Right lobe of liver (tissue), 6 donors: ENCODE measurements around the gene CCDC183. TPM values are rescaled to one million over a fixed set of nuclear protein-coding genes. Genes with fewer than 3 reads are reported as not detected.
A peak's percentile ranks its signal among the peaks of the same experiment; 100 is the strongest.

ENCODE experiments used
- ATAC-seq, 4 donors: fragments of 200-7000 bp; cut with Tn5 transposase; one replicate each; pipeline ENCODE4 v1.9.1; 2020; ENCODE audit warnings: mild to moderate bottlenecking in 4 of 4, moderate library complexity in 4 of 4
- DNase-seq, 3 donors: peaks; one replicate each; pipeline ENCODE4 v3.0.0-alpha.2; 2020
- H3K27ac ChIP-seq, 3 donors: fragments of 200-600 bp; one replicate each; pipeline ENCODE4 v1.8.0; 2022
- H3K27me3 ChIP-seq, 2 donors: fragments of 200-600 bp; one replicate each; pipeline ENCODE4 v1.8.0; 2022
- H3K36me3 ChIP-seq, 4 donors: fragments of 200-600 bp; sonication (generic) in 1 of 4; one replicate each; pipeline versions ENCODE4 v1.5.1 to v1.8.0; 2017 to 2022; ENCODE audit warnings: control low read depth in 1 of 4
- H3K4me1 ChIP-seq, 4 donors: fragments of 200-600 bp; sonication (generic) in 1 of 4; one replicate each; pipeline versions ENCODE4 v1.5.1 to v1.8.0; 2017 to 2022; ENCODE audit warnings: control low read depth in 1 of 4
- H3K4me3 ChIP-seq, 3 donors: fragments of 200-600 bp; one replicate each; pipeline ENCODE4 v1.8.0; 2022
- H3K9me3 ChIP-seq, 4 donors: fragments of 200-600 bp; sonication (generic) in 1 of 4; one replicate each; pipeline versions ENCODE4 v1.5.1 to v1.8.0; 2017 to 2022; ENCODE audit warnings: control low read depth in 1 of 4
- POLR2A ChIP-seq: fragments of 450-650 bp; IDR thresholded peaks from one replicate; pipeline ENCODE4 v1.6.1; 2017; ENCODE audit warnings: antibody characterized with exemption, mild to moderate bottlenecking
- WGBS: methylation state at CpG from one replicate; pipeline ENCODE4 v1.1.6; 2018; ENCODE audit warnings: low coverage, low lambda C conversion rate; ENCODE audit not compliant: insufficient coverage; ENCODE audit errors: missing lambda C conversion rate; 5-methylcytosine and 5-hydroxymethylcytosine counted together
- intact Hi-C, 2 donors: fragments of 100-400 bp; cut with DNase I; formaldehyde crosslinking; loops; one replicate each; pipeline versions ENCODE4 v1.11.2 to v1.14.1; 2022
- total RNA-seq, 6 experiments: library from RNA; depleted of rRNA in 2 of 6; stranded (reverse); fragments of >200 nt in 2 of 6; fragmentation: NEBNext Ultra II Directional in 3 of 6; extraction: Animal tissue kit (Norgen Biotek cat#: 25700) in 3 of 6; gene quantifications; one replicate each; pipeline versions ENCODE4 v1.1.0 to v1.2.4, GENCODE V29; 2016 to 2023
- TF ChIP-seq, protein P1 (sequence below), 4 donors: fragments of 200-600 bp in 3 of 4; fragments of 450-650 bp in 1 of 4; IDR thresholded peaks; one replicate each; pipeline versions ENCODE4 v1.5.1 to v1.8.0; 2016 to 2022; ENCODE audit warnings: antibody characterized with exemption in 4 of 4, mild to moderate bottlenecking in 2 of 4
- donor health status: DM: no; HTN: yes; CAD: no.
- donor health status: DM: no; HTN: no; CAD: no.
- donor health status: DM: no; HTN: no; CAD: no.
- donor health status: DM: no; HTN: yes; CAD: no.
- donor health status: DM: no; HTN: yes; CAD: no.

Gene CCDC183
- total RNA-seq, 6 experiments from 2014 or later, result 0.43 to 1.2 (median 0.74) TPM; not detected in 1

DNA sequence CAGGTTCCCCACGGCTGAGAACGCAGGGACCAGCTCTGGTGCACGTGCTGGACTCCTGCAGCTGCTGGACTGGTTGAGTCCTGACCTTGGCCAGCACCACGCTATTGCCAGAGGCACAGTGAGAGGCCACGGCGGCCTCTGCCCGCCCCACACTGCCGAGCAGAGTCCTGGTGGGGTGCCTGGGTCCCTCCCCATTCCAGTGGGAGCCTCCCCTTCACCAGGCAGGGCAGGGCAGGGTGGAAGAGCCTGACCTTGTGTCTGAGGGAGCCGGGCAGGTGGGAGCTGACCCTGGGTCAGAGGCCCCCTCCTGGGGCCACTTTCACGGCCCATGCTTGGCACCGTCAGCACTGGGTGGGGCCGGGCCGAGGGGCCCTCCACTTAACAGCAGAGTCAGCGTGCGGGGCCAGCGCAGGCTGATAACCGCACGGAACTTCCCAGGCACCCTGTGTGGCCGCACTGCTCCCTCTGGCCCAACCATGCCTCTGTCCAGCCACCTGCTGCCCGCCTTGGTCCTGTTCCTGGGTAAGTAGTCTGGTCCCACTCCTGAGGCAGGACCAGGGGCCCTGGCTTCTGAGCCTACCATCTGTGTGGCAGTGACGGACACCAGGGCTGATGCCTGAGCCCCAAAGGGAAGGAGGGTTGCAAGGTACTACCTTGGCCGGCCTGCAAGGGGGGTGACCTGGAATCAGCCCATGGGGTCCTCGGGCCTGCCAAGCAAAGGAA, 56.0 kb downstream of the CCDC183 start, which contains the start of gene MAMDC4:
Gene MAMDC4, plus strand, starts transcription at position 406 of the 723 bp plus-strand sequence. Its CDS starts 71 bp downstream, at position 477.
- Histone ChIP-seq H3K9me3 (no peaks in the 10 kb centered on the region), H3K27me3 (no peaks in the 10 kb centered on the region), H3K4me1 (peaks cover 0 to 29% (median 15%) of the 10 kb centered on the region in 4 donors), H3K27ac (peak within 1 kb of the TSS in 2 of 3 donors; percentile 61 to 80), H3K4me3 (peak within 1 kb of the TSS in 1 of 3 donors; percentile 39), H3K36me3 (peaks cover 0 to 4% (median 0%) of the 10 kb centered on the region in 4 donors)
- TF ChIP-seq, protein P1, sequence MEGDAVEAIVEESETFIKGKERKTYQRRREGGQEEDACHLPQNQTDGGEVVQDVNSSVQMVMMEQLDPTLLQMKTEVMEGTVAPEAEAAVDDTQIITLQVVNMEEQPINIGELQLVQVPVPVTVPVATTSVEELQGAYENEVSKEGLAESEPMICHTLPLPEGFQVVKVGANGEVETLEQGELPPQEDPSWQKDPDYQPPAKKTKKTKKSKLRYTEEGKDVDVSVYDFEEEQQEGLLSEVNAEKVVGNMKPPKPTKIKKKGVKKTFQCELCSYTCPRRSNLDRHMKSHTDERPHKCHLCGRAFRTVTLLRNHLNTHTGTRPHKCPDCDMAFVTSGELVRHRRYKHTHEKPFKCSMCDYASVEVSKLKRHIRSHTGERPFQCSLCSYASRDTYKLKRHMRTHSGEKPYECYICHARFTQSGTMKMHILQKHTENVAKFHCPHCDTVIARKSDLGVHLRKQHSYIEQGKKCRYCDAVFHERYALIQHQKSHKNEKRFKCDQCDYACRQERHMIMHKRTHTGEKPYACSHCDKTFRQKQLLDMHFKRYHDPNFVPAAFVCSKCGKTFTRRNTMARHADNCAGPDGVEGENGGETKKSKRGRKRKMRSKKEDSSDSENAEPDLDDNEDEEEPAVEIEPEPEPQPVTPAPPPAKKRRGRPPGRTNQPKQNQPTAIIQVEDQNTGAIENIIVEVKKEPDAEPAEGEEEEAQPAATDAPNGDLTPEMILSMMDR (IDR thresholded peaks at IDR 0.05), result no peak
- peak; percentile 57 for TF ChIP-seq POLR2A
- DNase-seq (peak; percentile 79 to 95 (median 93)), ATAC-seq (peak; percentile 16 to 61 (median 42))
- WGBS, result 29% methylated on average over 4 of the region's 23 CpGs
- intact Hi-C loops, result no loop called here

DNA sequence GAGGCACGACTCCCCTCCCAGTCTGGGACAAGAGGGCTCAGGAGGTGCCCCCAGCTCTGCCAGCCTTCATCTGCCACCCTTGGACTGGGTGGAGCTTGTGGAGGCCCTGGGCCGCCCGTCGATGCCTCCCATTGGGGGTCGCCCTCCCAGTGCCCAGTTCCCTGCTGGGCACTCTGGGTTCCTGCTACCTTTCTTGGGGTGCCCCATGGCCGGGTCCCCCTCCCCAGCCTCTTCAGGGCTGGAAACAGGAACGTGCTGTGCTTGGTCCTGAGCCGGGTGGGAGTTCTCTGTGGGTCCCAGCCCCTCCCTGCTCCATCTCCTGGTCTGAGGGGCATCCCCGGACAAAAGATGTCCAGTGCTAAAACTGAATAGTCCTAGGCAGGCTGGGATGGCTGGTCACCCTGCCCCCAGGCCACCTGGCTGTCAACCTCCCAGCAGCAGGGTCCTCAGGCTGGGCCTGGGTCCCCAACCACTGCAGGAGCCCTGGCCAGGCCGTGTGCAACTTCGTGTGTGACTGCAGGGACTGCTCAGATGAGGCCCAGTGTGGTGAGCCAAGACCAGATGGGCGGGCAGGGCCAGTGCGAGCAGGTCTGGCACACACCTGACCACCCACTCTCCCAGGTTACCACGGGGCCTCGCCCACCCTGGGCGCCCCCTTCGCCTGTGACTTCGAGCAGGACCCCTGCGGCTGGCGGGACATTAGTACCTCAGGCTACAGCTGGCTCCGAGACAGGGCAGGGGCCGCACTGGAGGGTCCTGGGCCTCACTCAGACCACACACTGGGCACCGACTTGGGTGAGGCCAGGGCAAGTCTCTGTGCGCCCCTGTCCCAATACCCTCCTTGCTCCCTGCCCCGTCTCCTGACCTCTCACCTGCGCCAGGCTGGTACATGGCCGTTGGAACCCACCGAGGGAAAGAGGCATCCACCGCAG, 56.8 kb downstream of the CCDC183 start:
- H3K27ac ChIP-seq, result peak overlapping the region in 2 of 3 donors; percentile 61 to 73

DNA sequence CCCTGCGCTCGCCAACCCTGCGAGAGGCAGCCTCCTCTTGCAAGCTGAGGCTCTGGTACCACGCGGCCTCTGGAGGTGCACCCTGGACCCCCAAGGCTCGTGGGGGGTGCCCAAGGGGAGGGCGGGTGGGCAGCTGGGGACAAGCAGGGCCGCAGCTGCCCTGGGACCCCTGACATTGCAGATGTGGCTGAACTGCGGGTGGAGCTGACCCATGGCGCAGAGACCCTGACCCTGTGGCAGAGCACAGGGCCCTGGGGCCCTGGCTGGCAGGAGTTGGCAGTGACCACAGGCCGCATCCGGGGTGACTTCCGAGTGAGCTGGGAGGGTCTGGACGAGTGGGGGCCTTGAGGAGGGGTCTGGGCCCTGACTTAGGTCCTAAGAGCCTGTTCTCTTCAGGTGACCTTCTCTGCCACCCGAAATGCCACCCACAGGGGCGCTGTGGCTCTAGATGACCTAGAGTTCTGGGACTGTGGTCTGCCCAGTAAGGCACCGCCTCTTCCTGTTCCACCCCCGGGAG, 57.5 kb downstream of the CCDC183 start:
- Histone ChIP-seq H3K4me3 (no peak overlapping the region), H3K27ac (no peak overlapping the region), H3K4me1 (peaks cover 0 to 35% (median 17%) of the 10 kb centered on the region in 4 donors), H3K9me3 (no peaks in the 10 kb centered on the region), H3K27me3 (no peaks in the 10 kb centered on the region), H3K36me3 (peaks cover 0 to 4% (median 0%) of the 10 kb centered on the region in 4 donors)
- no peak for TF ChIP-seq POLR2A
- TF ChIP-seq, protein P1 (IDR thresholded peaks at IDR 0.05), result no peak
- 68% methylated on average over 4 of the region's 18 CpGs for WGBS
- DNase-seq (peak in 2 of 3 donors; percentile 48 to 52), ATAC-seq (no peak)
- intact Hi-C loops, result no loop called here

More for the DNA sequence above, 56.8 kb downstream of the CCDC183 start:
- Histone ChIP-seq H3K4me3 (peak overlapping the region in 1 of 3 donors; percentile 39), H3K4me1 (peaks cover 0 to 29% (median 15%) of the 10 kb centered on the region in 4 donors), H3K9me3 (no peaks in the 10 kb centered on the region), H3K27me3 (no peaks in the 10 kb centered on the region), H3K36me3 (peaks cover 0 to 4% (median 0%) of the 10 kb centered on the region in 4 donors)
- DNase-seq (peak; percentile 23 to 59 (median 50)), ATAC-seq (no peak)
- intact Hi-C loops, result no loop called here
- 39% methylated on average over 5 of the region's 29 CpGs for WGBS
- TF ChIP-seq, protein P1 (IDR thresholded peaks at IDR 0.05), result no peak
- no peak for TF ChIP-seq POLR2A

DNA sequence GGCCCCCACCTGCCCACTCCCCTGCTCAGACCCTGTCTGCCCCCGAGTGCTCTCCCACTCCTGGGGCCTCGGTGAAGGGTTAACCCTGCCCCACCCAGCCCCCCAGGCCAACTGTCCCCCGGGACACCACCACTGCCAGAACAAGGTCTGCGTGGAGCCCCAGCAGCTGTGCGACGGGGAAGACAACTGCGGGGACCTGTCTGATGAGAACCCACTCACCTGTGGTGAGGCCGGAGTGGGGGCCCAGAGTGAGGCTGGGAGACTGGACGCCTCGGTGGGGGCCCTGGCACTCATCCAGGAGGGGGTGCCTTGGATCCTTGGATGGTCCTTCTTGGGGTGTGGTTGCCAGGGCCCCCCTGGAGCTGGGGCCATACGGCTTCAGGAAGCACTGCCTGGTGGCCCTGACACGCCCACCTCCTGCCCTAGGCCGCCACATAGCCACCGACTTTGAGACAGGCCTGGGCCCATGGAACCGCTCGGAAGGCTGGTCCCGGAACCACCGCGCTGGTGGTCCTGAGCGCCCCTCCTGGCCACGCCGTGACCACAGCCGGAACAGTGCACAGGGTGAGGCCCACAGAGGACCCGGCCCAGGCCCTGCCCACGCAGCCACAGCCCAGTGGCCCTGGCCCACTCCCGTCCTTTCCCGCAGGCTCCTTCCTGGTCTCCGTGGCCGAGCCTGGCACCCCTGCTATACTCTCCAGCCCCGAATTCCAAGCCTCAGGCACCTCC, 58.1 kb downstream of the CCDC183 start:
- H3K4me1 ChIP-seq, result peaks cover 0 to 41% (median 20%) of the 10 kb centered on the region in 4 donors
- TF ChIP-seq POLR2A, result no peak
- TF ChIP-seq, protein P1 (IDR thresholded peaks at IDR 0.05), result no peak
- H3K27ac ChIP-seq, result no peak overlapping the region
- DNase-seq (peak; percentile 31 to 58 (median 56)), ATAC-seq (no peak)
- WGBS, result 87% methylated on average over 12 of the region's 30 CpGs
- H3K9me3 ChIP-seq, result no peaks in the 10 kb centered on the region
- H3K36me3 ChIP-seq, result peaks cover 0 to 4% (median 0%) of the 10 kb centered on the region in 4 donors
- no peak overlapping the region for H3K4me3 ChIP-seq
- intact Hi-C loops, result no loop called here
- H3K27me3 ChIP-seq, result no peaks in the 10 kb centered on the region
